GM23248 (cell line): ENCODE measurements around the gene MBNL3.

ENCODE experiments used
- EZH2 ChIP-seq: fragments of 200-600 bp; sonication (generic); IDR thresholded peaks from 2 replicates; pipeline ENCODE4 v1.6.1; 2018; ENCODE audit warnings: antibody characterized with exemption, mild to moderate bottlenecking; ENCODE audit not compliant: insufficient read depth, poor library complexity, severe bottlenecking
- EZH2phosphoT487 ChIP-seq: fragments of 200-600 bp; sonication (generic); IDR thresholded peaks from 2 replicates; pipeline ENCODE4 v1.6.1; 2018; ENCODE audit warnings: antibody characterized with exemption, moderate library complexity, mild to moderate bottlenecking, low read depth; ENCODE audit not compliant: insufficient read depth

DNA sequence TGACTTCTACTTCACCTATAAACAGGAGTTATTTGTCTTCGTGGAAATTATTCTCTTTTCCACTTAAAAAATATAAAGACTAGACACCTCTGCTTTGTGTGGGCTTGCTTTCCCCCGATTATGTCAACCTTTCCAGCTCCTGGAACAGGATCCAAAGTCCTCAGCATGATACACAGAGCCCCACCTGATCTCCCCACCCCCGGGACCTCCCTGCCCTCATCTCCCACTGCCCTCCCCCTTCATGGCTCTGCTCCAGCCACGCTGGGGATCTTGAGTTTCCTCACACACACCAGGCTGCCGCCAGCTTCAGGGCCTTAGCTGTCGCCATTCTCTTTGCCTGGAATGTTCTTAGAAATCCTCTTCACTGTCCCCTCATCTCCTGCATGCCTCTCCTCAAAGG is 55.3 kb downstream of the MBNL3 start:
- TF ChIP-seq EZH2 (no peak), EZH2phosphoT487 (no peak)
